CD4-positive, alpha-beta T cell treated with Interleukin-12 subunit alpha and Interleukin-12 subunit beta, for 1 hour (primary cell): ENCODE data around the gene LMO7.
"Not testable (repeated sequence)": the region's sequence is repeated elsewhere in the genome, so short reads cannot be mapped to it uniquely, and the experiment has no call there.

Experiments
- DNase-seq: peaks from one replicate; pipeline ENCODE4 v3.0.0-alpha.2; 2020

LMO7 gene

GRCh38 chr13:75648446-75648845 is 12.3 kb downstream of the LMO7 start:
- no peak for DNase-seq

GRCh38 chr13:75651013-75651412 is 14.9 kb downstream of the LMO7 start:
- DNase-seq = no peak

GRCh38 chr13:75652726-75653125 is 16.6 kb downstream of the LMO7 start:
- DNase-seq = no peak

- DNase-seq = no peak
Measured at GRCh38 chr13:75656425-75656989, 20.4 kb downstream of the LMO7 start.

GRCh38 chr13:75657111-75657510 is 21.0 kb downstream of the LMO7 start:
- no peak for DNase-seq

GRCh38 chr13:75660694-75661093 is 24.6 kb downstream of the LMO7 start:
- DNase-seq = no peak

- DNase-seq = no peak
Measured at GRCh38 chr13:75661443-75661842, 25.3 kb downstream of the LMO7 start.

- DNase-seq = no peak
Measured at GRCh38 chr13:75666646-75667351, 30.7 kb downstream of the LMO7 start.

GRCh38 chr13:75669706-75670105 is 33.6 kb downstream of the LMO7 start:
- no peak for DNase-seq

- no peak for DNase-seq
Measured at GRCh38 chr13:75670496-75670895, 34.4 kb downstream of the LMO7 start.

- no peak for DNase-seq
Measured at GRCh38 chr13:75675421-75675820, 39.3 kb downstream of the LMO7 start.

GRCh38 chr13:75679459-75679858 is 43.3 kb downstream of the LMO7 start:
- DNase-seq = no peak

GRCh38 chr13:75680251-75680650 is 44.1 kb downstream of the LMO7 start:
- not testable (repeated sequence) for DNase-seq

GRCh38 chr13:75682326-75682725 is 46.2 kb downstream of the LMO7 start:
- no peak for DNase-seq

- no peak for DNase-seq
Measured at GRCh38 chr13:75685239-75685697, 49.1 kb downstream of the LMO7 start.

- no peak for DNase-seq
Measured at GRCh38 chr13:75687150-75687763, 51.1 kb downstream of the LMO7 start.

GRCh38 chr13:75689686-75690085 is 53.6 kb downstream of the LMO7 start:
- no peak for DNase-seq

- DNase-seq = no peak
Measured at GRCh38 chr13:75690607-75691006, 54.5 kb downstream of the LMO7 start.

GRCh38 chr13:75691183-75691582 is 55.1 kb downstream of the LMO7 start:
- no peak for DNase-seq

GRCh38 chr13:75693227-75693626 is 57.1 kb downstream of the LMO7 start:
- no peak for DNase-seq

GRCh38 chr13:75694722-75695121 is 58.6 kb downstream of the LMO7 start:
- no peak for DNase-seq

- peak; percentile 72 for DNase-seq
Measured at GRCh38 chr13:75695908-75696307, 59.8 kb downstream of the LMO7 start.

GRCh38 chr13:75699062-75699461 is 62.9 kb downstream of the LMO7 start:
- DNase-seq = no peak

GRCh38 chr13:75699717-75700116 is 63.6 kb downstream of the LMO7 start:
- not testable (repeated sequence) for DNase-seq
